ENCODE data around the gene MTF1.
"Not testable (repeated sequence)": the region's sequence is repeated elsewhere in the genome, so short reads cannot be mapped to it uniquely, and the experiment has no call there.

MTF1 gene

DNA sequence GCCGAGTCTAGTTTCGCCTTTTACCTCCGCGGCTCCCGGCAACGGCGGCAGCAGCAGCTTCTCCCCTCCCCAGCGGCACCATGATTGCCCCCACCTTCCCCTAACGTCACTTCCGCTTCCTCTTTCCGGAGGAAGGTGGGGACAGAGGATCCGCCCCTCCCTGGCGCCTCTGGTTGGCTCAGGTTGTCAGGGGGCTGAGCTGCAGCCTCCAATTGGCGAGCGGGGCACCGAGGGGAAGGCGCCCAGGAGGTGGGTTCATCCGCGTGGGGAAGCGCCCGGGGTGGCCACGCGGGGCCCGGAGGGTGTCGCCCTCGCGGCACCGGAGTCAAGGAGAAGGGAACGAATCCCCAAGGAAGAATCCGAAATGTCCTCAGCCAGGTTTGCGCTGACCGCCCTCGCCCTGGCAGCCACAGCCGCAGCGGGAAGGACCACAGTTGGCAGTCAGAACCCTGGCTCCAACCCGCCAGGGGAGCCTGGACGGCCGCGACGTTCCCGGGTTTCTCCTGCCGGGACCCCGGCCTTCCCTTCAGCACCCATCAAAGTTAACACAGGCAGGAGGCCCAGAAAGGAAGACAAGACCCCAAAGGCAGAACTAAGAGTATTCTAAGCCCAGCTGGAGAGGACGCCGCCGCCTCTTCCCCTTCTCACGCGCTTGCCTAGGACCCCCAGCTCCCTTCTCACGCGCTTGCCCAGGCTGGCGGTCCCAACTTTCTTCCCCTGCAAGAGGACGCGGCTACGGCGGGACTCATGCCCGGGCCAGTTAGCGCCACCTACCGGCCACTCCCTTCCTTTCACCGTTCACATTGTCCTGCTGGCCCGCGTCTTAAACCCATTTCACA, at the start of gene MTF1:
Gene MTF1, minus strand, starts transcription at position 86 of the 839 bp plus-strand sequence. CDS start 1,934 bp downstream, outside the sequence.
- DNase-seq (ENCODE audit: low spot score) = peak; percentile 96

DNA sequence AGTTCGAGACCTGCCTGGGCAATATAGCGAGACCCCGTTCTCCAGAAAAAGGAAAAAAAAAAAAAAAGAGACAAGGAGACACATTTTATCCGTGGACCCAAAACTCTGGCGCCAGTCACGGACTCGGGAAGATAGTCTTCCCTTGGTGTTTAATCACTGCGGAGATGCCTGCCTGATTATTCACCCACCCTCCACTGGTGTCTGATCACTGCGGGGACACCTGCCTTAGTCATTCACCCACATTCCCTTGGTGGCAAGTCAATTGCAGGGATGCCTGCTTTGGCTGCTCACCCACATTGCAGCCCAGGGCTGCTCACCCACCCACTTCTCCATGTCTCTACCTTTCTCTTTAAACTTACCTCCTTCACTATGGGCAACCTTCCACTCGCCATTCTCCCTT, 49.1 kb upstream of the MTF1 start:
- DNase-seq (ENCODE audit: low spot score) = not testable (repeated sequence)

DNA sequence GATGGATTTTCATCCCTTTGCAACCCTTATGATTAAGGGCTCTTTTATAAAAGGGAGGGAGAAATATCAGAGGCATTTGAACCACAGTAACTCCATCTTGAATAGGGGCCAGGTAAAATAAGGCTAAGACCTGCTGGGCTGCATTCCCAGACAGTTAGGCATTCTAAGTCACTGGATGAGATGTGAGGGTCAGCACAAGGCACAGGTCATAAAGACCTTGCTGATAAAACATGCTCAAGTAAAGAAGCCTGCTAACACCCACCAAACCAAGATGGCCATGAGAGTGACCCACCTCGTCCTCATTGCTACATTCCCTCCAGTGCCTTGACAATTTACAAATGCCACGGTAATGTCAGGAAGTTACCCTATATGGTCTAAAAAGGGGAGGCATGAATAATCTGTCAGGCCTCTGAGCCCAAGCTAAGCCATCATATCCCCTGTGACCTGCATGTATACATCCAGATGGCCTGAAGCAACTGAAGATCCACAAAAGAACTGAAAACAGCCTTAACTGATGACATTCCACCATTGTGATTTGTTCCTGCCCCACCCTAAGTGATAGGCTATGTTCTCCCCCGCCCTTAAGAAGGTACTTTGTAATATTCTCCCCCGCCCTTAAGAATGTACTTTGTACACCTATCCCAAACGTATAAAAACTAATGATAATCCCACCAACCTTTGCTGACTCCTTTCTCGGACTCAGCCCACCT, 48.2 kb upstream of the MTF1 start:
- not testable (repeated sequence) for DNase-seq (ENCODE audit: low spot score)

DNA sequence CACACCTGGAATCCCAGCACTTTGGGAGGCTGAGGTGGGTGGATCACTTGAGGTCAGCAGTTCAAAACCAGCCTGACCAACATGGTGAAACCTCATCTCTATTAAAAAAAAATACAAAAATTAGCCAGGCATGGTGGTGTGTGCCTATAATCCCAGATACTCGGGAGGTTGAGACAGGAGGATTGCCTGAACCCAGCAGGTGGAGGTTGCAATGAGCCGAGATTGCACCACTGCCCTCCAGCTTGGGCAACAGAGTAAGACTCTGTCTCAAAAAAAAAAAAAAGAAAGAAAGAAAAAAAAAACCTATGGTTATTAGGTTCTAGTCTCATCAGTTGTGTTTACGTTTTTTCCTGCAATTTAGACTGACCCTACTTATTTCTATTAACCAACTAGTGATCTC, 47.2 kb upstream of the MTF1 start:
- not testable (repeated sequence) for DNase-seq (ENCODE audit: low spot score)

DNA sequence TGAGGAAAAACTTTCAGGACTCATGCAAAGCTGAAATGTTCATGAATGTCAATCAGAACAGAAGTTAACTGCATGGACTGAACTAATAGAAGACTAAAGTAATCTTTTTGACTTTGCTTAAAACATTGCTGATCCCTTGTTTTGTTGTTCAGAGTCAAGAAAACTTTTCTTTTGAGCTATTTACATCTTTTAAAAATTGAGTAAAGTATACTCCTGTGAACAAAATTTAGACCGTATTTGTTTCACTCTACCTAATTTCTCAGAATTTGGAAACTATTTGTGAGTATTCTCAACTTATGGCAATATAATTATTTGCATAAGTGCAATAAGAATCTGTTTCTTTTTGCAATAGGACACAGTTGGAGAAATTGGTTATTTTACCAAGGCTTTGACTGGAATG, 46.3 kb upstream of the MTF1 start:
- DNase-seq (ENCODE audit: low spot score) = no peak

DNA sequence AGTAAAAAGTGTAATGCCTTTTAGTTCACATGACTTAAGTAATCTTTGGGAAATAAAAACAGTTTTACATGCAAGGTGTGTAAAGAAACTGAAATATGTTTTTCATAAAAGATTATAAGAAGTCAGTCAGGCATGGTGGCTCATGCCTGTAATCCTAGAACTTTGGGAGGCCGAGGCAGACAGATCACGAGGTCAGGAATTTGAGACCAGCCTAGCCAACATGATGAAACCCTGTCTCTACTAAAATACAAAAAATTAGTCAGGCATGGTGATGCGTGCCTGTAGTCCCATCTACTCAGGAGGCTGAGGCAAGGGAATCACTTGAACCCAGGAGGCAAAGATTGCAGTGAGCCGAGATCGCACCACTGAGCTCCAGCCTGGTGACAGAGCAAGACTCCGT, 44.5 kb upstream of the MTF1 start:
- not testable (repeated sequence) for DNase-seq (ENCODE audit: low spot score)

DNA sequence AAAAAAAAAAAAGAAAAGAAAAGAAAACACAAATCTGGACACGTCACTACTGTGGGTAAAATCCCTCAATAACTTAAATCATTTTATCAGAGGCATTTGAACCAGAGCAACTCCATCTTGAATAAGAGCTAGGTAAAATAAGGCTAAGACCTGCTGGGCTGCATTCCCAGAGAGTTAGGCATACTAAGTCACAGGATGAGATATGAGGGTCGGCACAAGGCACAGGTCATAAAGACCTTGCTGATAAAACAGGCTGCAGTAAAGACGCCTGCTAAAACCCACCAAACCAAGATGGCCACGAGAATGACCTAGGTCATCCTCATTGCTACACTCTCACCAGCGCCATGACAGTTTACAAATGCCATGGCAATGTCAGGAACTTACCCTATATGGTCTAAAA, 43.6 kb upstream of the MTF1 start:
- DNase-seq (ENCODE audit: low spot score) = no peak

DNA sequence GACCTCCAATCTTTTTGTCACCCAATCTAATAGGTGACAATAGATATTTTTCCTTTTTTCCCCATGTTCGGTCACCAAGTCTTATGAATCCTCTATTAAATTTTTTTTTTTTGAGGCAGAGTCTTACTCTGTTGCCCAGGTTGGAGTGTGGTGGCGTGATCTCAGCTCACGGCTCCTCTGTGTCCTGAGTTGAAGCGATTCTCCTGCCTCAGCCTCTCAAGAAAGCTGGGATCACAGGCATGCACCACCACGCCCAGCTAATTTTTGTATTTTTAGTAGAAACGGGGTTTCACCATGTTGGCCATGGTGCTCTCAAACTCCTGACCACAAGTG, 42.5 kb upstream of the MTF1 start:
- no peak for DNase-seq (ENCODE audit: low spot score)

DNA sequence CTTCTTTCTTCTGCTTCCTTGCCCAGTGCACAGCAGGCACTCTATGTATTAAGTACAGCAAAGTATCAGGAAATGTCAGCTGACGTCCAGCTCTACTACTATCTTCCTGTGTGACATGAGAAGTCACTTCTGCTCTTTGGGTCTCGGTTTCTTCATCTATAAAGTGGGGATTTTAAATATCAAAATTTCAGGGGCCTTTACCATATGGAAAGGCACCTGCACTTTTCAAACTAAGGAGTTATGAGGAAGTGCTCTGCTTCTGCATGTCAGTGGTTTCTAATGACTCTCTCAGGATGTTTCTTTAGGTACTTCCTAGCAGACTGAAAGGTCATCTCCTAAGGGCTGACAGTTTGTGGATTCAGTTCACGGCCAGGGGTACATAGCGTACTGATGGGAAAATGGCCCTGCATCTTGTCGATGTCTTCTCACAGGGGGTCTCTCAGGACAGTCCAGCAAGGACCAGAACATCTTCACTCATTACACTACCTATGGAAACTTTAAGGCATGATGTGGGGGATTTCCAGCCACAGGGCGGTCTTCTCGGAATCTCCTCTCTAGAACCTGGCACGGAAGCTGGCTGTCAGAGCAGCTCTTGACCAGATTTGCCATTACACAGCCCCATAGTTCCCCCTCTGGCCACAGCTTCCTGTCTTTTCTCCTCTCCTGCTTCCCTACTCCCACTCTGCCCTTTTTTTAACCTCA, 42.0 kb upstream of the MTF1 start:
- DNase-seq (ENCODE audit: low spot score) = no peak

DNA sequence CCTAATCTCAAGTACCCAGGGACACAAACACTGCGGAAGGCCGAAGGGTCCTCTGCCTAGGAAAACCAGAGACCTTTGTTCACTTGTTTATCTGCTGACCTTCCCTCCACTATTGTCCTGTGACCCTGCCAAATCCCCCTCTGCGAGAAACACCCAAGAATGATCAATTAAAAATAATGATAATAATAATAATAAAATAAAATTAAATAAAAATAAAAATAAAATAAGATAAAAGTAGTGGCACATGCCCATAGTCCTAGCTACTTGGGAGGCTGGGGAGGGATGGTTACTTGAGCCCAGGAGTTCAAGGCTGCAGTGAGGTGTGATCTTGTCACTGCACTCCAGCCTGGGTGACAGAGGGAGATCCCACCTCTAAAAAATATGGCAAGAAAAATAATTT, 38.2 kb upstream of the MTF1 start:
- not testable (repeated sequence) for DNase-seq (ENCODE audit: low spot score)

DNA sequence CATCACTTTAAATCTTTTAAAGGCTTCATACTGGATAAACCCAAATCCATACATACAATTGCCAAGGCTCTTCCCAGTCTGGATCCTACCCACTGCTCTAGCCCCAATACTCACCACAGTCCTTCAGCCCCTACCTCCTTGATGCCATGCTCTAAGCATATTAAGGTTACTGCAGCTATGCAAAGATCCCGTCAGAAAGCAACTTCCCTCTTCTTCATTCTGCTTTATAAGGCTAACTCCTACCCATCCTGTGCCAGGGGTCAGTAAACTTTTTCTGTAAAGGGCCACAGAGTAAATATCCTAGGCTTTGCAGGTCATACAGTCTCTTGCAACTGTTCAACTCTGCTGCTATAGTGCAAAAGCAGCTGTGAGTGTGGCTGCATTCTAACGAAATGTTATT, 34.3 kb upstream of the MTF1 start:
- no peak for DNase-seq (ENCODE audit: low spot score)

DNA sequence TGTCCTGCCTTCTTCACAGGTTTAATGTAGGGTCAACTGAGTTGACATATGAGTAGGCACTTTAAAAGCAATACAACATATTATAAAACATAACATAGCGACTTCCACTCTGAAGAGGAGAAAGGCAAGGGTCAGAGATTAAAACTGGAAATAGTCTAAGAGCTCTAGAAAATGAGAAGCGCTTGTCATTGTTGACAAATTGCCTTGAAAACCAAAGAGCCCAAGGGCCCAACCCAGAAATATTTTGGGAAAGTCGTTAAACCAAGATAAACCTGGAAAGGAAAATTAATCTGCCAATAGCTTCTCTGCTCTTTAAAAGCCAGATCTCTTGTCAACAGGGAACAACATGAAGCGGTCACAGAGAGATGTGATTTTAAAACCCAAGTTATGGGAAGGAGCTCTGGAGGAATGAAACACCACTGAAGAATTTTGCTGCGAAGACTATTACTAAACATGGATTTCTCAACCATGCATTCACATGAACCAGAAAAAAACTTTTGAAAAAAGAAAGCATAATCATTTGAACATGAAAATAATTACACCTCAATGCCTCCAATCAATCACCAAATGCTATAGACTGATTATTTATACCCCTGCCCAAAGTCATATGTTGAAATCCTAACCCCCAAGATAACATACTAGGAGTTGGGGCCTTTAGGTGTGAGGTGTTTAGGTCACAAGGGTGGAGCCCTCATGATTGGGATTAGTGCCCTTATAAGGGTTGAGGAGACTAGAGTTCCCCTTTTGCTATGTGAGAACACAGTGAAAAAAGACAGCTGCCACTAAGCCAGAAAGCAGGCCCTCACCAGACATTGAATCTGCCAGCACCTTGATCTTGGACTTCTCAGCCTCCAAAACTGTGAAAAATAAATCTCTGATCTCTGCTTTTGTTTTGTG, 33.0 kb upstream of the MTF1 start:
- DNase-seq (ENCODE audit: low spot score) = no peak

DNA sequence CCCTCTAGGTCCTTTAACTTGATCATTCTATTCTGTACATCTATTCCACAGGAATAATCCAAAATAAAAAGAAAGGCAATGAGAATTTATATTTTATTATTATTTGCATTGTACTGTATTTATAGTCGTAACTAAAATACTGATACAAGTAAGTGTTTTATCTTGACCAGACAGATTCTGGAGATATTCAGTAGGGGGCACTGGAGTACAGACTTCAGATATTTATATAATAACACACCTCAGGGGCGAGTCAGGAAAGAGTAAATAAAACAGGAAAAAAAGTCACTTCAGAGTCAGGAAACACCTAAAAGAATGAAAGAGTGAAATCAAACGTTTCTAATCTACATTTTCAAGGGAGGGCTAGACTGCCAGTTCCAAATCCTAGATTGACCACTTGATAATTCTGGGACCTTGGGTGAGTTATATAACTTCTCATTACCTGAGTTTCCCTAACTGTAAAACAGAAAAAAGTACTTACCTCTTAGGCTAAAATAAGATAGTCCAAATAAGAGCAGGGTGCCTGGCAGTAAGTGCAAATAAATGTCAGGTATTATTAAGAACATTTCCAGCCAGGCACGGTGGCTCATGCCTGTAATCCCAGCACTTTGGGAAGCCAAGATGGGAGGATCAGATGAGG, 31.1 kb upstream of the MTF1 start:
- DNase-seq (ENCODE audit: low spot score) = peak; percentile 45

DNA sequence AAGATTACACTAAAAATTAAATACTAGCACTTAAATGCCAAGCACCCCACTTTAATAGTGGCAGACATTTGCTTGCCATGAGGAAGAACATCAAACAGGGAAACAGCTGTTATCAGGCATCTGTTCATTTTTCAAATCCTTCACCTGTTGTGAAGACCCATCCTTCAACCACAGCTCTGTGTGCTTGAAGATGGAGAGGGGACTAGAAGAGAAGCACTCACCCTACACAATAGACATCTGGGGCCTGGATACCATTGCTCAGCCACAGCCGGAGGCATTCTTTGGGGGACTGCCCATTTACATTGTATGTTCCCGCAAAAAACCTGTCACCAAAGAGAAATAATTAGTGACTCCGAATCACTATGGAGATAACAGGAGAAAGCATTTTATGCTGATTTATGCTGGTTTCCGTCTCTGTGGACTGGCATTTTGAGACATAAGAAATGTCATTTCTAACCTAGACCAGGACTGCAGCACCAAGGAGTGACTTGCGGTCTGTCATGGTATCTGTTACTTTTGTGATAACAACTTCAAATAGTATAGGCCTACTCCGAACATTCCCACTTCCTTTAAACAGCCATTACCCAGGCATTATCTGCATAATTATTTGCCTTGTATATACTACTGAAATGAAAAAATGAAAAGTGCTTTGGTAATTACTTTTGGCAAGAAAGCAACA, 28.8 kb upstream of the MTF1 start:
- no peak for DNase-seq (ENCODE audit: low spot score)

DNA sequence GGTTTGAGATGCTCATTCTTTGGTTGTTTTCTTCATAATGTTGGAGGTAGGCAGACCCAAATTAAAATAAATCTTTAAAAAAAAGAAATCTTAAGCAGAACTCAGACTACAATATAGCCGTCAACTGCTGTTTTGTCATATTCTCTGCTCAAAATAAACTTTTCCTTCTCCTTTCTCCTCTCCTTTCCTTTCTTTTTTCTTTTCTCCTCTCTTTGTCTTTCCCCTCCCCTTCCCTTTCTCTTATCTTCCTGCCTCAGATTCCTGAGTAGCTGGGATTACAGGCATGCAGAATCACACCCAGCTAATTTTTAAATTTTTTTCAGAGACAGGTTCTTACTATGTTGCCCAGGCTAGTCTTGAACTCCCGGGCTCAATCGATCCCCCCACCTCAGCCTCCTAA, 24.8 kb upstream of the MTF1 start:
- no peak for DNase-seq (ENCODE audit: low spot score)

DNA sequence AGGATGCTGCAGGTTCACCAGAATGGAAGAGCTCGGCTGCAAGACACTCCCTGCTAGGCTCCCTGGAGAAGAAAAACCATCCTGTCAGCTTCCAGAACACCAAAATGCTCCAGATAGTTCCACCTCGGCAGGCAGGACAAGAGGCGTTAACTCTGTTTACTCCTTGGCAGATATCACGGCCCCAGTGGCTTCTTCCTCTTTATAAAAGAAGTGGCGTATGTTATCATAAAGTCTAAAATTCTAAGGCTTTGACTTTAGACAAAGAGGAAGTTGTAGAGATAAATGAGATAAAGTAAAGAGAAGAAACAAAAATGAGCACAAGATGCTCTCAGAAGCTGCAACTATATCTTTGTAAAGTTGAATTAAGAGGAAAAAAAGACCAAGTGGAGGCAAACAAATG, 24.3 kb upstream of the MTF1 start:
- DNase-seq (ENCODE audit: low spot score) = no peak

DNA sequence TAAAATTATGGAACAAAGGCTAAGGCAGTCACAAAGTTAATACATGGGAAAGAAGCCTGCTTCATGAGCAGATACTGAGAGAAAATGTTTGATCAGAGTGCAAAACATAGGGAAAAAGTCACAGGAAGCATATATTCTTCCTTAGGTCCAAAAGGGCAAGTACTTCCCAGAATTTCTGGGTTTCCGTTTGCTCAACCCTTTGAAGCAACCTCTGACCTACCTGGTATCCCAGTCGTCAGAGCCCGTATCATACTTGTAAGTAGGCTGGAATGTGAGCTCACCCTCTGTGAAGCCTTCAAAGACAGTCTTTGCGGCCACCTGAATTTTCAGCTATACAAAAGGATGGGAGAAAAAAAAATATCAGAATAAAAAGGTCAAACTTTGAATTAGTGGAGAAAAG, 20.5 kb upstream of the MTF1 start:
- DNase-seq (ENCODE audit: low spot score) = no peak

DNA sequence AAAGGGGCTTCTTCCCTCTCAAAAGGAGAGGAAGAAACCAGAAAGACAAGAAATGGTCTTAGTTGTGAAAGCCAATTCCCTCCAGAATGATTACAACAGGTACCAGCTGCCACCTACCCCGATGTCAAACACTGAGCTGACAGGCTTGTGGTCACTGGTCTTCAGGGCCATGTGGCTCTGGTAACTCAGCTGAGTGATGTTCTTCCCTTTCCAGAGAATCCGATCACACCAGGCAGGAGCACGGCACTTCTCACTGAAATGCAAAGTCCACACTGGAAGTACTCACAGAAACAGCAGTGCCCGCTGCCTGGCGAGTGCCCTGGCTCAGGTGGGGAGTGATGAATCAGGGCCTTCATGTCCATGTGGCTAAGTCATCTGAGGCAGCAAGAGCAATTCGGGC, 18.7 kb upstream of the MTF1 start:
- DNase-seq (ENCODE audit: low spot score) = no peak

DNA sequence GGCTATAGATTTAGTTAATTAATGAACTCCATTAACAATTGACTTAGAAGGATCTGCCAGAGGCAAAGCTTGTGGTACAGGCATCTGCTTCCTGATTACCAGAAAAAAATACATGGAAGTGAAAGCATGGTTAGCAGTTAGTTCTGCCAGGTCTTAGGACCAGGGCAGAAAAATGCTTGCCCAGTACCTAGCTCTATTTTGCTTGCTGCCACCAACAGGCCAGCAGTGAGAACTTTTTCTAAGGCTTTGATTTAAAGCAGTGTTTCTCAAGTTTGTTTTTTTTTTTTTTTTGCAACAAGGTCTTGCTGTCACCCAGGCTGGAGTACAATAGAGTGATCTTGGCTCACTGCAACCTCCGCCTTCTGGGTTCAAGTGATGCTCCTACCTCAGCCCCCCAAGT, 16.4 kb upstream of the MTF1 start:
- peak; percentile 50 for DNase-seq (ENCODE audit: low spot score)

DNA sequence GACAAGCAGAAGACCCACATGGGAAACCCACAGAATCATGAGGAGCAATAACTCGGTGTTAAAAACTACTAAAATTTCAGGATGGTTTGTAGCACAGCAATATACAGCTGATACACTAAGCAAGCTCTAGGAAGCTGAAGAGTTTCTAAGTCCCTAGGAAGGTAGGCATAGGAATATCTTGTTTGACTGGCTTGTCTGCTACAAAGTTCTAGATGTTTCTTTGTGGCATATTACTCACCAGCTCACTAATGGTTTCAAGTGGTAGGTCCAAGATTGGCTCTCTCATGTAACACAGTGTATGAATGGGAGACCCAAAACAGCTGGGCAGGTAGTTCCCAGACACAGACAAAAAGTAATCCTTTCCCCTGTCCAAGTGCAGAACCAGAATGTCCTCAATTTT, 13.3 kb upstream of the MTF1 start:
- no peak for DNase-seq (ENCODE audit: low spot score)

DNA sequence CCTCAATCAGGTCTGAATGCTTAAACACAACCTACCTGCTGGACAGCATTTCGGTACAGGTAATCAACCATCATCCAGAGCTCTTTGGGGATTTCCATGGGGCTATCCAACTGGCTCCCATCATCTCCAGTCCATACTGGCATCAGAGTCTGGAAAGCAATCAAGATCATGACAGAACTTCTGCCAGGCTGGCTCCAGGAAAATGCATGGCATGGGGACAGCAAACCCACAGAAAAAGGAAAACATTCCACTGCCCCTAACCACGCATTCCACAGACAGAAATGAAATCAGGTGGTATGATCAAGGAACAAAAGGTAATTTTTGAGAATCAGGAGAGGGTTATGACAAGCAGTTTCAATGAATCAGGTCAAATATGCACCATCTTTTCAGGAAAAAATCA, 9.1 kb upstream of the MTF1 start:
- DNase-seq (ENCODE audit: low spot score) = no peak
